ENCODE measurements around the gene SBNO2.
A peak's percentile ranks its signal among the peaks of the same experiment; 100 is the strongest.
"Not testable (repeated sequence)": the region's sequence is repeated elsewhere in the genome, so short reads cannot be mapped to it uniquely, and the experiment has no call there.

Gene SBNO2

GRCh38 chr19:1115646-1116420 lies 58.2 kb downstream of the SBNO2 start:
- DNase-seq, result no peak

- DNase-seq, result not testable (repeated sequence)
Observed at GRCh38 chr19:1114728-1115127, 59.3 kb downstream of the SBNO2 start.

GRCh38 chr19:1113986-1114483 lies 60.0 kb downstream of the SBNO2 start:
- no peak for DNase-seq

GRCh38 chr19:1113030-1113985 lies 60.8 kb downstream of the SBNO2 start:
- DNase-seq, result peak; percentile 89

- no peak for DNase-seq
Observed at GRCh38 chr19:1112268-1113029, 61.6 kb downstream of the SBNO2 start.

GRCh38 chr19:1111641-1112267 lies 62.3 kb downstream of the SBNO2 start:
- DNase-seq, result no peak

GRCh38 chr19:1110809-1111640 lies 63.0 kb downstream of the SBNO2 start:
- no peak for DNase-seq

- DNase-seq, result no peak
Observed at GRCh38 chr19:1109697-1110671, 64.1 kb downstream of the SBNO2 start.

GRCh38 chr19:1109032-1109551 lies 65.0 kb downstream of the SBNO2 start:
- no peak for DNase-seq

GRCh38 chr19:1108291-1109031 lies 65.6 kb downstream of the SBNO2 start:
- no peak for DNase-seq

- no peak for DNase-seq
Observed at GRCh38 chr19:1107661-1108261, 66.3 kb downstream of the SBNO2 start.

- no peak for DNase-seq
Observed at GRCh38 chr19:1106841-1107660, 67.0 kb downstream of the SBNO2 start.

GRCh38 chr19:1105873-1106840 lies 67.9 kb downstream of the SBNO2 start:
- DNase-seq, result no peak

GRCh38 chr19:1105008-1105872 lies 68.8 kb downstream of the SBNO2 start:
- DNase-seq, result no peak

GRCh38 chr19:1104311-1105007 lies 69.6 kb downstream of the SBNO2 start:
- peak; percentile 81 for DNase-seq
